BLaER1 (cell line): ENCODE results near the gene PKIB.
"Not testable (repeated sequence)": the region's sequence is repeated elsewhere in the genome, so short reads cannot be mapped to it uniquely, and the experiment has no call there.

ENCODE experiments used
- H3K27ac ChIP-seq: shearing (Covaris generic); formaldehyde crosslinking; 2 replicates; pipeline ENCODE4 v1.8.1; 2022
- H3K27me3 ChIP-seq: shearing (Covaris generic); formaldehyde crosslinking; 2 replicates; pipeline ENCODE4 v1.8.1; 2022
- H3K36me3 ChIP-seq: shearing (Covaris generic); formaldehyde crosslinking; 2 replicates; pipeline ENCODE4 v1.8.1; 2022
- H3K4me1 ChIP-seq: shearing (Covaris generic); formaldehyde crosslinking; 2 replicates; pipeline ENCODE4 v1.8.1; 2022
- H3K4me2 ChIP-seq: shearing (Covaris generic); formaldehyde crosslinking; 2 replicates; pipeline ENCODE4 v1.8.1; 2022
- H3K4me3 ChIP-seq: shearing (Covaris generic); formaldehyde crosslinking; 2 replicates; pipeline ENCODE4 v1.8.1; 2022
- H3K9ac ChIP-seq: shearing (Covaris generic); formaldehyde crosslinking; 2 replicates; pipeline ENCODE4 v1.8.1; 2022
- H3K9me3 ChIP-seq: shearing (Covaris generic); formaldehyde crosslinking; 2 replicates; pipeline ENCODE4 v1.8.1; 2022
- H4K20me1 ChIP-seq: shearing (Covaris generic); formaldehyde crosslinking; 2 replicates; pipeline ENCODE4 v1.8.1; 2022
- Cebpa-rat ChIP-seq: shearing (Covaris generic); IDR thresholded peaks from 2 replicates; pipeline ENCODE4 v1.8.1; 2022

PKIB gene

DNA sequence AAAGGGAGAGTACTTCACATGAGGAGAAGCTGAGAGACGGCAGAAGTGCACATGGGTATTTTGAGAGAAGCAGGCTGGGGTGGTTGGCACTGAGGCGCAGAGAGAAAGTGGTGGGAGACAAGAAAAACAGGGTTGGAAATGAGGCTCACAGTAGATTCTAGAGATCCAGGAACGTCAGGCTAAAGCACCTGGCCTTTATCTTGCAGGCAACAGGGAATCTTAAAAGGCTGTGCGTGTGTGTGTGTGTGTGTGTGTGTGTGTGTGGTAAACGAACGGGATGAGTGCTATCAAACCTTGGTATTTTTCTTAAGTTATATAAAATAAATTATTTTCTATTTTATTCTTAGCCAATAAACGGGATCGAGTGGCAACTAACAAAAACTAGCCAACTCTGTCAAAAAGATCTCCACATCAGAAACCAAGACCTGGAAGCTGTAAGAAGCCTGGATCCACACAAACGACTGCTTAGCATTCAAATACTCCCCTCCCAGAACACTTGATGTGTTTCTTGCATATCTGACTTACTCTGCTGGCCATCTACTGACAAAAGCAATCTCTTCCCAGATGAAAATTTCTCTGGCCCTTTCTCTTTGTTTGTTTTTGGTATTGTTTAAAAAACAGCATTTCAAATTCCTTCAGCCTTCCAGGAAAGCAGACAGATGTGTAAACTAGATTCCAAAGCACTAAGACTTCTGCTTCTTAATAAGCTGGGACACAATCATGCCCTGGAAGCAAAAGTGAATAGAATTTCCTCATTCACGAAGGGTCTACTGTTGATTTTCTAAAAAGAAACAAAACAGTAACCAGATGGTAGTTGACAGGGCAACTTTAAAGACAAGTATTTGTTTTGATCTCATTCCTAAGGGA, 124.6 kb downstream of the PKIB start:
- H3K4me1 ChIP-seq: no peaks in the 10 kb centered on the region
- no peak overlapping the region for H3K9ac ChIP-seq
- no peaks in the 10 kb centered on the region for H3K36me3 ChIP-seq
- no peaks in the 10 kb centered on the region for H3K27me3 ChIP-seq
- H4K20me1 ChIP-seq: no peaks in the 10 kb centered on the region
- no peaks in the 10 kb centered on the region for H3K9me3 ChIP-seq
- H3K27ac ChIP-seq: no peak overlapping the region
- no peak overlapping the region for H3K4me2 ChIP-seq
- H3K4me3 ChIP-seq: no peak overlapping the region
- no peak for TF ChIP-seq Cebpa-rat

DNA sequence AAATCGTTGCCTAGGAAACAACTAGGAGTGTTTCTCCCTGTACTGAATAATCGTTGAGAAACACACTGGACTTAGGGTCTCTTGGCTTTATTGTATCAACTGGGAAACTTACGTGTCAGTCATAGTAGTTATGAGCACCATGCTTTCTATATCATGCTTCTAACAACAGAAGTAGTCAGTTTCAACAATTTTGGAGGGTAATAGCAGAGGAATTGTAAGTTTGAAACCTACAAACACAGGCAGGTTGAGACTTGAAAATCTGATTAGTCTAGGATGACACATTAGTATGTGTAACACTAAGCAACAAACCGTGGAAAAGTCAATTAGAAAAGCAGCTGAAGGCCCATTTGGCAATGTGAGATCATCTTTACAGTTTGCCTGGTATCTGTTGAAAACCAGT, 125.4 kb downstream of the PKIB start:
- Histone ChIP-seq H3K9me3 (no peaks in the 10 kb centered on the region), H3K4me1 (no peaks in the 10 kb centered on the region), H3K27me3 (no peaks in the 10 kb centered on the region), H3K9ac (no peak overlapping the region), H3K4me3 (no peak overlapping the region), H3K36me3 (no peaks in the 10 kb centered on the region), H3K4me2 (no peak overlapping the region), H4K20me1 (no peaks in the 10 kb centered on the region), H3K27ac (no peak overlapping the region)
- no peak for TF ChIP-seq Cebpa-rat

DNA sequence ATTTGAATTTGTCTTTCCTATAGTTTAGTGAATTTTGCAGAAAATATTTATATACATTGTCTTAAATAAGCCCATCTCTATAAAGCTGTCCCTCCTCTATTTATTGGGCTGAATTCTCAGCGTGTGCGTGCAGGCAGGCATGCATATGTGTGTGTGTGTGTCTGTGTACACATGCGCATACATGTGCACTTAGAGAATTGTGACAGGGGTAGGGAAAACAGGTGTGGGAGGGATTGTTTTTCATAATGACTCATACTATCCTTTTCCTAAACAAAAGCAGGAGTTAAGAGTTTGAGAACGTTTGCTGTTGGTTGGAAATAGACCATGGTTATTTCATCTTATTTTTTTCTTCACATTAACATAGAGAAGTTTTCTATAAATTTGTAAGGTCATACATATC, 126.0 kb downstream of the PKIB start:
- Histone ChIP-seq H3K9me3 (no peaks in the 10 kb centered on the region), H3K27ac (no peak overlapping the region), H3K36me3 (no peaks in the 10 kb centered on the region), H3K4me2 (no peak overlapping the region), H3K27me3 (no peaks in the 10 kb centered on the region), H3K4me1 (no peaks in the 10 kb centered on the region), H3K4me3 (no peak overlapping the region), H4K20me1 (no peaks in the 10 kb centered on the region), H3K9ac (no peak overlapping the region)
- TF ChIP-seq Cebpa-rat: no peak

DNA sequence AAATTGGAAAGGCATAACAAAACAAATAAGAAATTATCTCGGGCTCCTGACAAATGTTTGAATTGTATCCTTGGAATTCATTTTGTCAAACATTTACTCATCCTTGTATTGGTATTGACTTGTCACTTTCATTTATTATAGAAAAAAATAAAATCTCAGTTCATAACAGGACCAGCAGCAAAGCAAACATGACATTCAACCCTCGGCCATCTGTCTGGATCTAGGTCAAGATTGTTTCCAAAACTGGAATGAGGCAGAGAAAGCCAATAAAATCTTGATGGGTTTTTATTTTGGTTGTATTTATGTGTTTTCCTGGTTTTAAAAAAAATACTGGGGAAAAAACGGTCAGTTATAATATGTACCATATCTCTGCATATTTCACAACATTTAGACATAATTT, 126.4 kb downstream of the PKIB start:
- no peak overlapping the region for H3K4me2 ChIP-seq
- no peaks in the 10 kb centered on the region for H3K27me3 ChIP-seq
- no peak overlapping the region for H3K27ac ChIP-seq
- H3K36me3 ChIP-seq: no peaks in the 10 kb centered on the region
- no peak overlapping the region for H3K4me3 ChIP-seq
- no peaks in the 10 kb centered on the region for H3K9me3 ChIP-seq
- no peaks in the 10 kb centered on the region for H4K20me1 ChIP-seq
- TF ChIP-seq Cebpa-rat: no peak
- no peak overlapping the region for H3K9ac ChIP-seq
- H3K4me1 ChIP-seq: no peaks in the 10 kb centered on the region

DNA sequence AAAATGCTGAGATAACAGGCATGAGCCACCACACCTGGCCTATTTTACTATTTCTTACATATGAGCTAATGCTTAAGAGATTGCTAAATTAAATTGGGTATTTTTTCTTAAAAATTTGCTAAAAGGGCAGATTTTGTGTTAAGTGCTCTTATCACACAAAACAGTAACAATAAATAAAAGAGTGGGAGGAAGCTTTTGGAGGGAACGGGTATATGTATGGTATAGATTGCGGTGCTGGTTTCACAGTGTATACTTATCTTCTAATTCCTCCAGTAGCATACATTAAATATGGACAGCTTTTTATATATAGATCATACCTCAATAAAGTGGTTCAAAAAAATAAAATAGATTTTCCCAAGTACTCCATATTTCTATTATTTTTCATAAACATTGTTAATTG, 129.9 kb downstream of the PKIB start:
- H4K20me1 ChIP-seq: no peaks in the 10 kb centered on the region

DNA sequence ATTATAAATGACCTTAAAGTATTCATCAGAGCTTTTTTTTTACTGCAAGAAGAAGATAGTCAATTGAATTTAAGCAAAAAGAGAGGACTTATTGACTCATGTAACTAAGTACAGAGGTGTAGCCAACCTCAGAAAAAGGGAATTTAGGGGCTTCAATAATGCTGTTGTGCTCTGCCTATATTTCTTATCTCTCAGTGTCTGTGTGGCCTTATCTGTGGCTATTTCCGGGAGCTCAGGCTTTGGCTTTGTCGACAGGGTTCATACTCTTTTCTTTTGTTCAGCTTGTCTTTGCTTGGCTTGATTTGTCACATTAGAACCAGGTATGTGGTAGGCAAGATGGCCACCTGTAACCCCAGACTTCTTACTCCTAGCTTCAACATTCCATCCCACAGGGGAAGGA, 130.7 kb downstream of the PKIB start:
- no peaks in the 10 kb centered on the region for H3K36me3 ChIP-seq
- no peak for TF ChIP-seq Cebpa-rat
- no peak overlapping the region for H3K27ac ChIP-seq
- no peak overlapping the region for H3K9ac ChIP-seq
- H3K4me1 ChIP-seq: no peaks in the 10 kb centered on the region
- H3K4me2 ChIP-seq: no peak overlapping the region
- no peaks in the 10 kb centered on the region for H4K20me1 ChIP-seq
- H3K9me3 ChIP-seq: no peaks in the 10 kb centered on the region
- H3K27me3 ChIP-seq: no peaks in the 10 kb centered on the region
- H3K4me3 ChIP-seq: no peak overlapping the region

More for the DNA sequence above, 129.9 kb downstream of the PKIB start:
- H3K4me2 ChIP-seq: no peak overlapping the region
- H3K9ac ChIP-seq: no peak overlapping the region
- no peak overlapping the region for H3K27ac ChIP-seq
- H3K4me1 ChIP-seq: no peaks in the 10 kb centered on the region
- H3K9me3 ChIP-seq: no peaks in the 10 kb centered on the region
- TF ChIP-seq Cebpa-rat: no peak
- H3K27me3 ChIP-seq: no peaks in the 10 kb centered on the region
- H3K4me3 ChIP-seq: no peak overlapping the region
- H3K36me3 ChIP-seq: no peaks in the 10 kb centered on the region

DNA sequence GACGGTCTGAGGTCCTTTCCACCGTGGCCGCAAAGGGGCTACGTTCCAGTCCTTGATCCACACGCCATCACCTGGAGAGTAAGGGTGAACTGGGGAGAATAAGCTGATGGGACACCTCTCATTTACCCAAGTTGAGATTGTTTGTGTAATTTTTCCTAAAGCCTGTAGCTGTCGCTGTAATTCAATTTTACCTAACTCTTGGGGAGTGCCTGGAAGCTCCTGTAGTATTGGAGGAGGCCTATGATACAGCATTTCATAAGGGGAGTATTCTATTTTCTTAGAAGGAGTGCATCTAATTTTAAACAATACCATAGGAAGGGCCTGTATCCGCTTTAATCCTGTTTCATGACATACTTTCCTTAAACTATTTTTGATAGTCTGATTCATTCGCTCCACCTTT, 134.0 kb downstream of the PKIB start:
- peaks cover 16% of the 10 kb centered on the region for H3K9me3 ChIP-seq
- H4K20me1 ChIP-seq, H3K4me1 ChIP-seq, H3K4me3 ChIP-seq, H3K9ac ChIP-seq, H3K36me3 ChIP-seq, H3K27ac ChIP-seq, H3K27me3 ChIP-seq, H3K4me2 ChIP-seq: not testable (repeated sequence)

DNA sequence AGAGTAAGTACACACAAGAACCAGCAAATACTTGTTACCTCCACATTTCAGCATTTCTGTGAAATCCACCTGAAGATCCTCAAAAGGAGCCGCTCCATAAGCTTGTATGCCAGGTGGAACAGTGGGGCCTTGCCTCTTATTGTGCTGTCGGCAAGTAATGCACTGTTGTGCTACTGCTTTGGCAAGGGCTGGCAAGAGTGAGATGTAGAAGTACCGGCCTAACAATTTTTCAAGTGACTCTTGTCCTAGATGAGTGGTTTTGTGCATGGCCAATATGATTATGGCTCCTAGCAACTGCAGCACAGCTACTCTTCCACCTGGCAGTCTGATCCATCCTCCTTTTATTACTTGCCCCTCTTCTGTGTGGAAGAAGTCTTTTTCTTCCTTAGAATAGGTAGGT, 134.7 kb downstream of the PKIB start:
- H3K27ac ChIP-seq, H4K20me1 ChIP-seq, H3K36me3 ChIP-seq, H3K4me1 ChIP-seq, H3K4me2 ChIP-seq, H3K27me3 ChIP-seq, H3K4me3 ChIP-seq, H3K9ac ChIP-seq: not testable (repeated sequence)
- peaks cover 16% of the 10 kb centered on the region for H3K9me3 ChIP-seq

DNA sequence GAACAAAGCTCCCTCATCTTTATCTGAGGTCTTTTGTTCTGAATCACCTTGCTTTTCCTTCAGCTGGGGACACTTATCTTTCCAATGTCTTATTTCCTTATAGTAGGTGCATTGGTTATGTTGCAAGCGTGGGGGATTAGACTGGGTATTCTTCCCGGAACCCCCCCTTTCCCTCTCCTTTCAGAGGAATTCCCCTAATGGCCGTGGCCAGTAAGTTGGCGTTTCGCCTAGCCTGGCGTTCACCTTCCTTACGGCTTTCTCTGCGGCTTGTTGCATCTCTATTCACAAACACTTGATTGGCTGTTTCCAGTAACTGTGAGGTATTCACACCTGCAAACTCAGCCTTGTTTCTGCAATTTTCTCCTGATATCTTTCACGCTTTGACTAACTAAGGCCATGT, 136.5 kb downstream of the PKIB start:
- Histone ChIP-seq H3K4me3 (no peak overlapping the region), H3K4me1 (no peaks in the 10 kb centered on the region), H3K27me3 (no peaks in the 10 kb centered on the region), H3K4me2 (no peak overlapping the region), H3K36me3 (no peaks in the 10 kb centered on the region), H3K9ac (no peak overlapping the region), H3K9me3 (peaks cover 16% of the 10 kb centered on the region), H4K20me1 (no peaks in the 10 kb centered on the region), H3K27ac (no peak overlapping the region)
- TF ChIP-seq Cebpa-rat: no peak

DNA sequence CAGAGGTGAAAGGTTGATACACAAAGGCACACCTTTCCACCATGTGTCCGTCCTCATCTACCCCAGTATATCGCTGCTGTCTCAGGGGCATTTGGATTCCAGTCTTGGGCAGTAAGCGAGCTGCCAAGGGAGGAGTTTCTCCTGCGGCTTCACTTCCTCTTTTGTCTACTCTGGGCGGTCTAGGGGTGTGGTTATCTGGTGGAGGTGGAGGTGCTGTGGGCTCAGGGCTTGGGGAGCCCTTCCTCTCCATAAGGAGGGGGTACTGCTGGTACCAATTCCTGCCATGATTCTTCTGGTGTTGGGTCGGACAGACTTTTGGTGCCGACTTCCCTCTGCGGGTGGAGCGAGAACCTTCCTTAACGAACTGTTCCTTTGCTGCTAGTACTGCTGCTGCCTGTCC, 137.4 kb downstream of the PKIB start:
- TF ChIP-seq Cebpa-rat: no peak
- no peak overlapping the region for H3K4me2 ChIP-seq
- no peaks in the 10 kb centered on the region for H3K4me1 ChIP-seq
- H3K36me3 ChIP-seq: no peaks in the 10 kb centered on the region
- H4K20me1 ChIP-seq: no peaks in the 10 kb centered on the region
- peaks cover 16% of the 10 kb centered on the region for H3K9me3 ChIP-seq
- no peak overlapping the region for H3K4me3 ChIP-seq
- no peak overlapping the region for H3K9ac ChIP-seq
- H3K27me3 ChIP-seq: no peaks in the 10 kb centered on the region
- no peak overlapping the region for H3K27ac ChIP-seq

DNA sequence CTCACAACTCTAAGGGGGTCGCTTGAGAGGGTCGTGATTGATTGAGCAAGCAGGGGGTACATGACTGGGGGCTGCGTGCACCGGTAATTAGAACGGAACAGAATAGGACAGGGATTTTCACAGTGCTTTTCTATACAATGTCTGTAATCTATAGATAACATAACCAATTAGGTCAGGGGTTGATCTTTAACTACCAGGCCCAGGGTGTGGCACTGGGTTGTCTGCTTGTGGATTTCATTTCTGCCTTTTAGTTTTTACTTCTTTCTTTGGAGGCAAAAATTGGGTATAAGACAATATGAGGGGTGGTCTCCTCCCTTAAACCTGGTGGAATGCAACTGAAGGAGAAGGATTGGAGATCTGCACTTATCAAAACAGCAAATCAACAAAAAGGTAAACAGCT, 138.7 kb downstream of the PKIB start:
- H3K27me3 ChIP-seq, H3K27ac ChIP-seq, H3K4me1 ChIP-seq, H3K4me3 ChIP-seq, H3K4me2 ChIP-seq, H4K20me1 ChIP-seq, H3K36me3 ChIP-seq, H3K9ac ChIP-seq: not testable (repeated sequence)
- H3K9me3 ChIP-seq: peaks cover 16% of the 10 kb centered on the region
